ENCODE measurements around the gene PEX5L. TPM values are rescaled to one million over a fixed set of nuclear protein-coding genes. Genes with fewer than 3 reads are reported as not detected.
A peak's percentile ranks its signal among the peaks of the same experiment; 100 is the strongest.
"Not testable (repeated sequence)": the region's sequence is repeated elsewhere in the genome, so short reads cannot be mapped to it uniquely, and the experiment has no call there.

Gene PEX5L
- total RNA-seq, 1 donor from 2014 or later, result not detected

GRCh38 chr3:180011927-180012326 is 24.8 kb downstream of the PEX5L start:
- DNase-seq (ENCODE audit: low read depth in 2 of 2), result no peak

GRCh38 chr3:180008318-180008717 is 28.4 kb downstream of the PEX5L start:
- not testable (repeated sequence) for DNase-seq (ENCODE audit: low read depth in 2 of 2)

- DNase-seq (ENCODE audit: low read depth in 2 of 2), result no peak
Observed at GRCh38 chr3:180004542-180004941, 32.2 kb downstream of the PEX5L start.

- DNase-seq (ENCODE audit: low read depth in 2 of 2), result no peak
Observed at GRCh38 chr3:180002006-180002405, 34.7 kb downstream of the PEX5L start.

- no peak for DNase-seq (ENCODE audit: low read depth in 2 of 2)
Observed at GRCh38 chr3:180000500-180000899, 36.2 kb downstream of the PEX5L start.

- no peak for DNase-seq (ENCODE audit: low read depth in 2 of 2)
Observed at GRCh38 chr3:179995406-179995805, 41.3 kb downstream of the PEX5L start.

GRCh38 chr3:179991883-179992282 is 44.9 kb downstream of the PEX5L start:
- no peak for DNase-seq (ENCODE audit: low read depth in 2 of 2)

GRCh38 chr3:179991104-179991503 is 45.6 kb downstream of the PEX5L start:
- DNase-seq (ENCODE audit: low read depth in 2 of 2), result no peak

GRCh38 chr3:179981646-179982045 is 55.1 kb downstream of the PEX5L start:
- no peak for DNase-seq (ENCODE audit: low read depth in 2 of 2)

- no peak for DNase-seq (ENCODE audit: low read depth in 2 of 2)
Observed at GRCh38 chr3:179977356-179977755, 59.4 kb downstream of the PEX5L start.

GRCh38 chr3:179973931-179974361 is 62.8 kb downstream of the PEX5L start:
- no peak for DNase-seq (ENCODE audit: low read depth in 2 of 2)

- DNase-seq (ENCODE audit: low read depth in 2 of 2), result no peak
Observed at GRCh38 chr3:179972881-179973423, 63.8 kb downstream of the PEX5L start.

GRCh38 chr3:179971280-179971679 is 65.5 kb downstream of the PEX5L start:
- DNase-seq (ENCODE audit: low read depth in 2 of 2), result no peak

GRCh38 chr3:179970746-179971145 is 66.0 kb downstream of the PEX5L start:
- no peak for DNase-seq (ENCODE audit: low read depth in 2 of 2)

- peak; percentile 3 to 31 for DNase-seq (ENCODE audit: low read depth in 2 of 2)
Observed at GRCh38 chr3:179969525-179969924, 67.2 kb downstream of the PEX5L start.

GRCh38 chr3:179967622-179968021 is 69.1 kb downstream of the PEX5L start:
- no peak for DNase-seq (ENCODE audit: low read depth in 2 of 2)

- no peak for DNase-seq (ENCODE audit: low read depth in 2 of 2)
Observed at GRCh38 chr3:179964890-179965289, 71.8 kb downstream of the PEX5L start.

- no peak for DNase-seq (ENCODE audit: low read depth in 2 of 2)
Observed at GRCh38 chr3:179962629-179963387, 73.9 kb downstream of the PEX5L start.

- DNase-seq (ENCODE audit: low read depth in 2 of 2), result no peak
Observed at GRCh38 chr3:179961703-179962078, 75.0 kb downstream of the PEX5L start.

GRCh38 chr3:179961071-179961702 is 75.5 kb downstream of the PEX5L start:
- DNase-seq (ENCODE audit: low read depth in 2 of 2), result no peak

- DNase-seq (ENCODE audit: low read depth in 2 of 2), result no peak
Observed at GRCh38 chr3:179958759-179959158, 78.0 kb downstream of the PEX5L start.

GRCh38 chr3:179958143-179958542 is 78.6 kb downstream of the PEX5L start:
- no peak for DNase-seq (ENCODE audit: low read depth in 2 of 2)
